ENCODE measurements around the gene SPHK2.

The SPHK2 gene

DNA sequence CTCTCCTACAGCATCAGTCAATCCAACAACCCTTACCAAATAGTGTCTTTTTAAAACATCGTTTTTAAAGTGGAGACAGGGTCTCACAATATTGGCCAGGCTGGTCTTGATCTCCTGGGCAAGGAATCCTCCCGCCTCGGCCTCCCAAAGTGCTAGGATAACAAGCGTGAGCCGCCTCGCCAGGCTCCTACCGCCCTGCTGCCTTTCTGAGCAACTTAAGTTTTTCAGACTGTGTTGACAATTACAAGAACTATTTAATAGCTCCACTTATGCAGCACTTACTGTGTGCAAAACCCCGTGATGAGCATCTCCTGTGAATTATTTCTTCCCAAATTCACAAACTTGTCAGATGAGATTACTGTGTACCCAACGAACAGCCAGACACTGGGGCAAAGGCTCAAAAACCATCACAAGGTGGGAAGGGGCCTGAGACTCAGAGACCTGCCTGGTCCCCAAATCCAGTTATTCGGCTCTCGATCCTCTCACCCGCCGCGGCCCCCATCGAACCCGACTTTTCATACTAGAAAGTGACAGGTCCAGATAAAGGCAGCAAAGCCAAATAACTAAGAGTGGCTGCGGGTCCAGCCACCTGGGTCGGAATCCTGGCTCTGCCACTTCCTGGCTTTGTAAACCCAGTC is 909 bp upstream of the SPHK2 start:
- TF ChIP-seq, protein P1, sequence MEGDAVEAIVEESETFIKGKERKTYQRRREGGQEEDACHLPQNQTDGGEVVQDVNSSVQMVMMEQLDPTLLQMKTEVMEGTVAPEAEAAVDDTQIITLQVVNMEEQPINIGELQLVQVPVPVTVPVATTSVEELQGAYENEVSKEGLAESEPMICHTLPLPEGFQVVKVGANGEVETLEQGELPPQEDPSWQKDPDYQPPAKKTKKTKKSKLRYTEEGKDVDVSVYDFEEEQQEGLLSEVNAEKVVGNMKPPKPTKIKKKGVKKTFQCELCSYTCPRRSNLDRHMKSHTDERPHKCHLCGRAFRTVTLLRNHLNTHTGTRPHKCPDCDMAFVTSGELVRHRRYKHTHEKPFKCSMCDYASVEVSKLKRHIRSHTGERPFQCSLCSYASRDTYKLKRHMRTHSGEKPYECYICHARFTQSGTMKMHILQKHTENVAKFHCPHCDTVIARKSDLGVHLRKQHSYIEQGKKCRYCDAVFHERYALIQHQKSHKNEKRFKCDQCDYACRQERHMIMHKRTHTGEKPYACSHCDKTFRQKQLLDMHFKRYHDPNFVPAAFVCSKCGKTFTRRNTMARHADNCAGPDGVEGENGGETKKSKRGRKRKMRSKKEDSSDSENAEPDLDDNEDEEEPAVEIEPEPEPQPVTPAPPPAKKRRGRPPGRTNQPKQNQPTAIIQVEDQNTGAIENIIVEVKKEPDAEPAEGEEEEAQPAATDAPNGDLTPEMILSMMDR (IDR thresholded peaks at IDR 0.05; ENCODE audit: control insufficient read depth, extremely low read depth, insufficient read depth): no peak
- no peak for DNase-seq (ENCODE audit: low read depth)
- peak overlapping the region; percentile 91 for H3K4me3 ChIP-seq (ENCODE audit: low read depth, low read length)

DNA sequence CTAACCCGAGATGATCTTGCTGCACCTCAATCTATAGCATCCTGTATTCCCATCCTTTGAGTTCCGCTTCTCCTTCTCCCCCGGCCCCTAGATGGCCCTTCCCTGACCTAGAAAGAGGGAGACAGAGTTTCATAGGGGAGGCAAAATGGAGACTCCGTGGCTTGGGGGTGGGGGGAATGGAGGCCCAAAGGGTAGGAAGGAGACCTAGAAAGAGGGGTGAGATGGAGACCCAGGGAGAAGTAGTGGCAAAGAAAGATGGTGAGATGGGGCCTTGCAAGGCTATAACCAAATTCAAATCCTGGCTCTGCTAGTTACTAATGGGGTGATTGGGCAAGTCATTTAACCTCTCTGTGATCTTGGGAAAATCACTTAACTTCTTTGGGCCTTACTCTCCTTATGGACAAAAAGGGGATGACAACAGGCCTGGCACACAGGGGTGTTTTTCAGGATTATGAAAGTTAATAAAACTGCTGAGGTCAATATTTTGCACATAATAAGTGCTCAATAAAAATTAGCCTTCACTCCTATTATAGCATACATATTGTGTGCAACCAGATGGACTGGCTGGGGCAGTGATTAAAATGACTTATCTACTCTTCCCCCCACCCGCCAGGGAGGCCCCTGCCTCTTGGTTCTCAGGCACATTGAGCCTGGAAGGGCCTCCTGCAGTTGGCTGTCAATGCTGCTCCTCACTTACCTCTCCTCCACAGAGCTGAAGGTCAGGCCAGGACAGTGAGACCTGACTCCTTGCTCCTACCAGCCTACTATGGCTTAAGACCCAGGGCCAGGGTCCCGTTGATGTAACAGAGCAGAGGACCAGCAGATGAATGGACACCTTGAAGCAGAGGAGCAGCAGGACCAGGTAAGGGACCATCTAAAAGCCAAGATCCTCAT is 633 bp downstream of the SPHK2 start:
- H3K4me3 ChIP-seq (ENCODE audit: low read depth, low read length): peak overlapping the region; percentile 91
- TF ChIP-seq, protein P1 (IDR thresholded peaks at IDR 0.05; ENCODE audit: control insufficient read depth, extremely low read depth, insufficient read depth): no peak
- no peak for DNase-seq (ENCODE audit: low read depth)

DNA sequence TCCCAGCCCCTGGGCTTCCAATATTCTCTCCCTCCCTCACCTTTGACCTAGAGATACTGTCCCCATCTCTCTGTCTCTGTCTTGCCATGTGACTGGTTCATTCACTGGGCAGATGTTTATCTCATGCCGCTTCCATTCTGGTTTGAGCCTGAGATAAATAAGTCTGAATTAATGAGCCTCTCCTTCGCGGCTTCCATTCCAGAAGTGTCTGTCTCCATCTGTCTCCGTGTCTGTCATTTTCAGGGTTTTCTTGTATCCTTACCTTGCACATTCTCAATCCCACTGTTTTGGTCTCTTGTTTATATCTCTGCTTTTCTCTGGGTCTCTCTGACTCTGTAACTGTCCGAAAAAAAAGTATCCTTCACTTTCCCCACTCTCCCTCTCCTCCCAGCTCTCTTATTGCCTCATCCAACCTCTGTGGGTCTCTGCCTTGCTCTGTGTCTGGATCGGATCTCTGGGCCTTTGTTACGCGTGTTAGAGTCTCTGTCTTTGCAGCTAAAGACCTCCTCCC is 4.3 kb downstream of the SPHK2 start:
- peak overlapping the region; percentile 30 for H3K4me3 ChIP-seq (ENCODE audit: low read depth, low read length)
- TF ChIP-seq, protein P1 (IDR thresholded peaks at IDR 0.05; ENCODE audit: control insufficient read depth, extremely low read depth, insufficient read depth): no peak
- DNase-seq (ENCODE audit: low read depth): no peak

DNA sequence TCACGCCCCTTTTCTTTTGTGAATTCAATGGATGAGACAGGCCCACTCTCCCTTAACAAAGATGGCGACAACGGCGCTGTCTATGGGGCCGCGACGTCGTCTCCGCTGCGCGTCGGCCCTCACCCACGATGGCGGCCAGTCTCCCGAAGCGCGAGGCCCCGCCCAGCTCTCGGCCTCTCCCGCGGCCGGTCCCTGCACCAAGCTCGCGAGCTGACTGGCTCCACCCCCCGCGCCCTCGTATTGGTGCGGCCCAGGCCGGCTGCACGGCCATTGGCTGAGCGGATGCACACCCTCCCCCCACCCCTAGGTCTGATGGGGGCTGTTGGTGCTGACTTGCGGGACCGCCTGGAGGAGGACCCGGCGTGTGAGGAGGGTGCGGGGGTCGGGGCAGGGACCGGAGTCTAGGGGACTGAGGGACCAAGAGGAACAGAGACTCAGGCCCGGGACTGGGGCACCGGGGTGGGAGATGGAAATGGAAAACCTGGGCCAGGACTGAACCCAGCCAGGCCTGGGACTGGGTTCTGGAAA is 4.8 kb downstream of the SPHK2 start:
- H3K4me3 ChIP-seq (ENCODE audit: low read depth, low read length): peak overlapping the region; percentile 64
- TF ChIP-seq, protein P1 (IDR thresholded peaks at IDR 0.05; ENCODE audit: control insufficient read depth, extremely low read depth, insufficient read depth): no peak
- DNase-seq (ENCODE audit: low read depth): no peak

DNA sequence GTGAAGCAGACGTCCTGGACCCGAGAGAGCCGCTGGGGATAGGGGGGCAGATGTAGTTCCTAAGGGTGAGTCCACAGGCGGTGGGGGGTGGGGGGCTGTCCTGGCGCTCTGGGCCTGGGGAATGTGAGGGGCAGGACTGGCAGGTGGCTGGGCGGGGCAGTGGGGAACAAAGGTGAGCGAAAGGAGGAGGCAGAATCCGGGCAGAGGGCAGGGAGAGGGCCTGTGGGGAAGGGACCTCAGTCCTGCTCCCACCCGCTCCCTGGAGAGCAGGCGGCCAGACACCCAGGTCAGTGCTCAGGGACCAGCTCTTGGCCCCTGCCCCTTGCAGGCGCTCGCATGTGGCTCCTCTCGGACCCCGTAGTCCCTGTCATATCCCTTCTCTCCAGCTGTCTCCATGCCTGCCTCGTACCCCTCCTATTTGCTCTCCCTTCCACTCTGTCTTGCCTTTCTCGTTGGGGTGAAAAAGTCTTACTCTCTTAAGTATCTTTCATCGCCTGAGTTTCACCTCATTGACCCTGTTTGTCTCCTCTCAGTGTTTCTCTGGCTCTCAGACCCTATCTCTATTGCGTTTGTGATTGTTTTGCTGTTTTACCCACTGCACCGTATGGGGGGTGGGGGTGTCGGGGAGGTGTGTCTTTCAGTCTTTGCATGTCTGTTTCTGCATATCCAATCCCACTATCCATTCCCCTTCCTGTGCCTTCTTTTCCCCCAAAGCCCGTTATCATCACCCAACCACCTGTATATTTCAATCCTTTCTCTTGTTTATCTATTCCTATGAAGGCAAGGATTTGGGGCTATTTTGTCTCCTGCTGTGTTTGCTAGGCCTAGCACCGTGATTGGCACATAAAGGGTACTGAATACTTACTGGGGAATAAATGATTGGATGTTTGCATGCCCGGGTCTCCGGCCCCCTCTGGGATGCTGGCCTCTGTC is 5.8 kb downstream of the SPHK2 start:
- DNase-seq (ENCODE audit: low read depth): no peak
- peak overlapping the region; percentile 64 for H3K4me3 ChIP-seq (ENCODE audit: low read depth, low read length)
- TF ChIP-seq, protein P1 (IDR thresholded peaks at IDR 0.05; ENCODE audit: control insufficient read depth, extremely low read depth, insufficient read depth): no peak

DNA sequence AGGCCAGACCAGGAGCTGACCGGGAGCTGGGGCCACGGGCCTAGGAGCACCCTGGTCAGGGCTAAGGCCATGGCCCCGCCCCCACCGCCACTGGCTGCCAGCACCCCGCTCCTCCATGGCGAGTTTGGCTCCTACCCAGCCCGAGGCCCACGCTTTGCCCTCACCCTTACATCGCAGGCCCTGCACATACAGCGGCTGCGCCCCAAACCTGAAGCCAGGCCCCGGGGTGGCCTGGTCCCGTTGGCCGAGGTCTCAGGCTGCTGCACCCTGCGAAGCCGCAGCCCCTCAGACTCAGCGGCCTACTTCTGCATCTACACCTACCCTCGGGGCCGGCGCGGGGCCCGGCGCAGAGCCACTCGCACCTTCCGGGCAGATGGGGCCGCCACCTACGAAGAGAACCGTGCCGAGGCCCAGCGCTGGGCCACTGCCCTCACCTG is 6.6 kb downstream of the SPHK2 start:
- DNase-seq (ENCODE audit: low read depth): no peak
- TF ChIP-seq, protein P1 (IDR thresholded peaks at IDR 0.05; ENCODE audit: control insufficient read depth, extremely low read depth, insufficient read depth): no peak
- no peak overlapping the region for H3K4me3 ChIP-seq (ENCODE audit: low read depth, low read length)

Measured in LNCaP clone FGC (cell line).